Measurements from ENCODE around the gene TIMM9. TPM values are rescaled to one million over a fixed set of nuclear protein-coding genes. Genes with fewer than 3 reads are reported as not detected.
A peak's percentile ranks its signal among the peaks of the same experiment; 100 is the strongest.
"Not testable (repeated sequence)": the region's sequence is repeated elsewhere in the genome, so short reads cannot be mapped to it uniquely, and the experiment has no call there.

Gene TIMM9
- total RNA-seq, 2 experiments from 2014 or later: 36.2 to 45.1 TPM

DNA sequence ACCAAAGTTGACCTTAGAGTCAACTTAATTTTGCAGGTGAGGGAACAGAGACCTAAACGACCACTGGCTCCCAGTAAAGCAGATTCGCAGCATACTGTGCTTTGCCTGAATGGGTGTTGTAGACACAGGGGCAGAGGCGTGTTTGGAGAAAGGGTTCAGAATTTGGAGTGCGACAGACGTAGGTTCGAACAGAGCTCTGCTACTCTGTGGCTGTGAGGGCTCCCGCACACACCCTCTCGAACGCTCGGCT is 31.8 kb downstream of the TIMM9 start:
- peak overlapping the region; percentile 71 for H3K27ac Mint-ChIP-seq
- no peaks in the 10 kb centered on the region for H3K9me3 Mint-ChIP-seq
- H3K36me3 Mint-ChIP-seq (ENCODE audit: low read depth): no peaks in the 10 kb centered on the region
- H3K4me1 Mint-ChIP-seq: peaks cover 11% of the 10 kb centered on the region
- H3K27me3 Mint-ChIP-seq: no peaks in the 10 kb centered on the region
- no peak for DNase-seq
- peak overlapping the region; percentile 63 for H3K4me3 Mint-ChIP-seq
- CTCF ChIA-PET: interaction anchor here (0.6 to 2.7 kb wide), 8 partner anchors 8 to 202 kb away, joined by 3 to 26 read pairs (median 4); partner anchors contain the start of genes KIAA0586 and TIMM9
- POLR2A ChIA-PET: no interaction called here

DNA sequence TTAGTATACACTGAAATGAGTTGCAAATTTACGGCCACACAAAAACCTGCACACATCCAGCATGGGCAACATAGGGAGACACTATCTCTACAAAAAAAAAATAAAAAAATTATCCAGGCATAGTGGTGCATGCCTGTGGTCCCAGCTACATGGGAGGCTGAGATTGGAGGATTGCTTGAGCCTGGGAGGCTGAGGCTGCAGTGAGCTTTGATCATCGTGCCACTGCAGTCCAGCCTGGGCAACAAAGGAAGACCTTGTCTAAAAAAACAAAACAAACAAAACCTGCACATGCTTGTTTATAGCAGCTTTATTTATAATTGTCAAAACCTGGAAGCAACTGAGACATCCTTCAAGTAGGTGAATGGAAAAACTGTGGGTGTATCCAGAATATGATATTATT is 36.5 kb downstream of the TIMM9 start:
- Mint-ChIP-seq H3K27ac (no peak overlapping the region), H3K4me3 (no peak overlapping the region), H3K36me3 (ENCODE audit: low read depth) (no peaks in the 10 kb centered on the region), H3K27me3 (no peaks in the 10 kb centered on the region), H3K9me3 (no peaks in the 10 kb centered on the region), H3K4me1 (peaks cover 6% of the 10 kb centered on the region)
- ChIA-PET POLR2A (no interaction called here), CTCF (no interaction called here)
- no peak for DNase-seq

DNA sequence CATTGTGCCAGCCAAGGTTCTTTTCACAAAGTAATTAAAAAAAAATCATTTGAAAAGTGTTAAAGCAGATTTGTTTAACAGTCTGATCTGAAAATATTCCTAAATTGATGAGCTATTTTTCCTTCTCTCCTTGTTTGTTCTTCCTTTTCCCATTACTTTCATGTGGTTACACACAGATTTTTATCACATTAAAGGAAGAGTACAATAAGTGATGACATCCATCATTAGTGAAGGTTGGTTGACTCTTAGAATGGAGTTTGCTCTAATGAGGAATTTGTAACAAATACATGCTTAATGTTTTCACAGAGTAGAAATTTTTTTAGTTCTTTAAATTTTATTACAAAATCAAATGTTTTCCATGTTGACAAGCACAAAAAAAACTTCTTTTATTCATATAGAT is 50.5 kb downstream of the TIMM9 start:
- no peaks in the 10 kb centered on the region for H3K4me1 Mint-ChIP-seq
- no peaks in the 10 kb centered on the region for H3K27me3 Mint-ChIP-seq
- H3K9me3 Mint-ChIP-seq: no peaks in the 10 kb centered on the region
- H3K36me3 Mint-ChIP-seq (ENCODE audit: low read depth): peaks cover 41% of the 10 kb centered on the region
- DNase-seq: no peak
- no peak overlapping the region for H3K27ac Mint-ChIP-seq
- ChIA-PET CTCF (no interaction called here), POLR2A (no interaction called here)
- H3K4me3 Mint-ChIP-seq: no peak overlapping the region

- Mint-ChIP-seq H3K9me3 (no peaks in the 10 kb centered on the region), H3K4me1 (peaks cover 7% of the 10 kb centered on the region), H3K36me3 (ENCODE audit: low read depth) (peaks cover 45% of the 10 kb centered on the region), H3K4me3 (no peak overlapping the region), H3K27ac (no peak overlapping the region), H3K27me3 (no peaks in the 10 kb centered on the region)
- POLR2A ChIA-PET: no interaction called here
- CTCF ChIA-PET: no interaction called here
- DNase-seq: no peak
Measured at GRCh38 chr14:58368956-58369355, 58.4 kb downstream of the TIMM9 start.

- H3K27ac Mint-ChIP-seq: no peak overlapping the region
- H3K9me3 Mint-ChIP-seq: no peaks in the 10 kb centered on the region
Measured at GRCh38 chr14:58367296-58367695, 60.0 kb downstream of the TIMM9 start.

GRCh38 chr14:58364316-58364715 is 63.0 kb downstream of the TIMM9 start:
- H3K27ac Mint-ChIP-seq: no peak overlapping the region
- no peak overlapping the region for H3K4me3 Mint-ChIP-seq
- peaks cover 7% of the 10 kb centered on the region for H3K4me1 Mint-ChIP-seq
- H3K9me3 Mint-ChIP-seq: no peaks in the 10 kb centered on the region
- H3K27me3 Mint-ChIP-seq: no peaks in the 10 kb centered on the region
- ChIA-PET POLR2A (no interaction called here), CTCF (no interaction called here)
- DNase-seq: no peak
- H3K36me3 Mint-ChIP-seq (ENCODE audit: low read depth): peaks cover 38% of the 10 kb centered on the region

More at GRCh38 chr14:58367296-58367695, 60.0 kb downstream of the TIMM9 start:
- ChIA-PET POLR2A (interaction anchor here (0.6 kb wide), 1 partner anchor 19 kb away, joined by 3 read pairs; no protein-coding TSS in a partner anchor), CTCF (interaction anchor here (1.1 kb wide), 1 partner anchor 28 kb away, joined by 4 read pairs; the partner anchor contains the start of gene TOMM20L)
- no peak for DNase-seq
- peaks cover 7% of the 10 kb centered on the region for H3K4me1 Mint-ChIP-seq
- H3K4me3 Mint-ChIP-seq: no peak overlapping the region
- peaks cover 45% of the 10 kb centered on the region for H3K36me3 Mint-ChIP-seq (ENCODE audit: low read depth)
- H3K27me3 Mint-ChIP-seq: no peaks in the 10 kb centered on the region

- no peak for DNase-seq
- ChIA-PET POLR2A (no interaction called here), CTCF (interaction anchor here (0.6 kb wide), 1 partner anchor 126 kb away, joined by 4 read pairs; no protein-coding TSS in a partner anchor)
- Mint-ChIP-seq H3K27ac (no peak overlapping the region), H3K27me3 (no peaks in the 10 kb centered on the region), H3K36me3 (ENCODE audit: low read depth) (peaks cover 34% of the 10 kb centered on the region), H3K4me3 (no peak overlapping the region), H3K9me3 (no peaks in the 10 kb centered on the region), H3K4me1 (peaks cover 7% of the 10 kb centered on the region)
Measured at GRCh38 chr14:58362798-58363412, 64.4 kb downstream of the TIMM9 start.

DNA sequence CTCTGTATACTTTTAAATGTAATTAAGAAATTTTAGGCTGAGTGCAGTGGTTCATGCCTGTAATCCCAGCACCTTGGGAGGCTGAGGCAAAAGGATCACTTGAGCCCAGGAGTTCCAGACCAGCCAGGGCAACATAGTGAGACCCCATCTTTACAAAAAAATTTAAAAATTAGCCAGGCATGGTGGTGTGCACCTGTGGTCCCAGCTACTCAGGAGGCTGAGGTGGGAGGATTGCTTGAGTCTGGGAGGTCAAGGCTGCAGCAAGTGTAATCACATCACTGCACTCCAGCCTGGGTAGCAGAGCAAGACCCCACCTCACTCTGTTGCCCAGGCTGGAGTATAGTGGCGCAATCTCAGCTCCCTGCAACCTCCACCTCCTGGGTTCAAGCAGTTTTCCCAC is 65.1 kb downstream of the TIMM9 start:
- CTCF ChIA-PET, H3K9me3 Mint-ChIP-seq, H3K4me3 Mint-ChIP-seq, H3K4me1 Mint-ChIP-seq, H3K27ac Mint-ChIP-seq, POLR2A ChIA-PET, H3K27me3 Mint-ChIP-seq, DNase-seq: not testable (repeated sequence)
- peaks cover 27% of the 10 kb centered on the region for H3K36me3 Mint-ChIP-seq (ENCODE audit: low read depth)

Other genes with a start within 250 kb of the TIMM9 start
- 10 to 100 TPM; 39.2 to 46.3 TPM for gene ACTR10, start 227.4 kb downstream of the TIMM9 start, total RNA-seq
- 100 to 1,000 TPM; 233 to 245 TPM for gene PSMA3, start 182.7 kb downstream of the TIMM9 start, total RNA-seq
- 10 to 100 TPM; 32.8 to 37.3 TPM for gene ARID4A, start 129.0 kb downstream of the TIMM9 start, total RNA-seq
- gene TOMM20L, start 31.6 kb downstream of the TIMM9 start, total RNA-seq: not detected
- gene KIAA0586, start 188 bp upstream of the TIMM9 start, total RNA-seq: 10 to 100 TPM; 29.7 to 31.4 TPM
- gene DACT1, start 210.4 kb upstream of the TIMM9 start, total RNA-seq: 1 to 10 TPM; 1.2 TPM

Measured in activated CD4-positive, alpha-beta T cell treated with anti-CD3 and anti-CD28 coated beads, Interleukin-2, amount 10 ng/mL, durations not matched to agents 7 days and 5 days (primary cell).